Measurements from ENCODE around the gene LSM4.

DNA sequence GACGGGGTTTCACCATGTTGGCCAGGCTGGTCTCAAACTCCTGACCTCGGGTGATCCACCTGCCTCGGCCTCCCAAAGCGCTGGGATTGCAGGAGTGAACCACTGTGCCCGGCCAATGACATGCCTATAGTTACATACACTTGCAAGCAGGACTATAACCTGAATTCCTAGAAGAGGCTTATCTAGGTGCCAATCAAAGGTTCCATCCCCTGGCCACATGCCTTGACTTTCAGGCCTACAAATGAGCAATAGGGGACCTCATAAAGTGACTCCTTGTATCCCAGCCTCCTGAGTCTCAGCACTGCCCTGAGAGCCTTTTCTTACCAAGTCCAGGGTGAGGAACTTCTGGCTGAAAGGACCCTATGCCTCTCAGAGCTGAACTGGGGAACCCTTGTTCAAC is 3.9 kb upstream of the LSM4 start:
- TF ChIP-seq CTCF (IDR thresholded peaks at IDR 0.05) (no peak), POLR2A (IDR thresholded peaks at IDR 0.05) (no peak)
